HUES6 (cell line): ENCODE data around the gene TTC28.
"Not testable (repeated sequence)": the region's sequence is repeated elsewhere in the genome, so short reads cannot be mapped to it uniquely, and the experiment has no call there.

Experiments used
- H3K27ac ChIP-seq: 2 replicates; pipeline ENCODE4 v1.7.0; 2013; ENCODE audit warnings: low read depth, mild to moderate bottlenecking, low read length, inconsistent platforms
- H3K27me3 ChIP-seq: 2 replicates; pipeline ENCODE4 v1.6.1; 2013; ENCODE audit warnings: low read length; ENCODE audit not compliant: control insufficient read depth, insufficient read depth
- H3K36me3 ChIP-seq: 2 replicates; pipeline ENCODE4 v1.6.1; 2013; ENCODE audit warnings: low read length; ENCODE audit not compliant: control insufficient read depth, insufficient read depth
- H3K4me1 ChIP-seq: 2 replicates; pipeline ENCODE4 v1.6.1; 2013; ENCODE audit warnings: low read length; ENCODE audit not compliant: control insufficient read depth, insufficient read depth
- H3K4me3 ChIP-seq: 2 replicates; pipeline ENCODE4 v1.5.1; 2013; ENCODE audit warnings: low read depth, low read length
- H3K9ac ChIP-seq: one replicate; pipeline ENCODE4 v1.6.1; 2013; ENCODE audit warnings: mild to moderate bottlenecking, low read length
- H3K9me3 ChIP-seq: 2 replicates; pipeline ENCODE4 v1.6.1; 2013; ENCODE audit warnings: low read depth, low read length; ENCODE audit not compliant: control insufficient read depth, insufficient read depth

Gene TTC28

DNA sequence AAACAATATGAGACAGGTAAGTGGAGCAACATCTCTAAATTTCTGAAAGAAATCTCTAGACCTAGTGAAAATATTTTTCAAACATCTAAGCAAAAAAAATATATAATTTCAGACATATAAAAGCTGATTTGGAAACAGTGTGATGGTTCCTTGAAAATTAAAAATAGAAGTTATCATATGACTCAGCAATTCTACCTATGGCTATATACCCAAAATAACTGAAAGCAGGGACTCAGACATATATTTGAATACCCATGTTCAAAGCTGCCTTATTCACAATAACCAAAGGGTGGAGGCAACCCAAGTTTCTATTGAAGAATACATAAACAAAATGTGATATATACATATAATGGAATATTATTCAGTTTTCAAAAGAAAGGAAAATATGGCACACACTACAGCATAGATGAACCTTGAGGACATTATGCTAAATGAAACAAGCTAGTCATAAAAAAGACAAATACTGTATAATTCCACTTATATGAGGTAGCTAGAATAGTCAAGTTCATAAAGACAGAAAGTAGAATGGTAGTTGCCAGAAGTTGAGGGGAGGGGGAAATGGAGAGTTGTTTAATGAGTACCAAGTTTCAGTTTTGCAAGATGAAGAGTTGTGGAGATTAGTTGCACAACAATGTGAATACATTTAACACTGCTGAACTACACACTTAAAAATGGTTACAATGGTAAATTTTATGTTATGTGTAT is 300.4 kb downstream of the TTC28 start:
- H3K4me1 ChIP-seq, result peaks cover 9% of the 10 kb centered on the region; the same call in 1 of the 2 replicates
- no peak overlapping the region for H3K9ac ChIP-seq
- no peaks in the 10 kb centered on the region for H3K36me3 ChIP-seq
- no peaks in the 10 kb centered on the region for H3K9me3 ChIP-seq
- H3K4me3 ChIP-seq, result no peak overlapping the region
- H3K27me3 ChIP-seq, result no peaks in the 10 kb centered on the region
- no peak overlapping the region for H3K27ac ChIP-seq

DNA sequence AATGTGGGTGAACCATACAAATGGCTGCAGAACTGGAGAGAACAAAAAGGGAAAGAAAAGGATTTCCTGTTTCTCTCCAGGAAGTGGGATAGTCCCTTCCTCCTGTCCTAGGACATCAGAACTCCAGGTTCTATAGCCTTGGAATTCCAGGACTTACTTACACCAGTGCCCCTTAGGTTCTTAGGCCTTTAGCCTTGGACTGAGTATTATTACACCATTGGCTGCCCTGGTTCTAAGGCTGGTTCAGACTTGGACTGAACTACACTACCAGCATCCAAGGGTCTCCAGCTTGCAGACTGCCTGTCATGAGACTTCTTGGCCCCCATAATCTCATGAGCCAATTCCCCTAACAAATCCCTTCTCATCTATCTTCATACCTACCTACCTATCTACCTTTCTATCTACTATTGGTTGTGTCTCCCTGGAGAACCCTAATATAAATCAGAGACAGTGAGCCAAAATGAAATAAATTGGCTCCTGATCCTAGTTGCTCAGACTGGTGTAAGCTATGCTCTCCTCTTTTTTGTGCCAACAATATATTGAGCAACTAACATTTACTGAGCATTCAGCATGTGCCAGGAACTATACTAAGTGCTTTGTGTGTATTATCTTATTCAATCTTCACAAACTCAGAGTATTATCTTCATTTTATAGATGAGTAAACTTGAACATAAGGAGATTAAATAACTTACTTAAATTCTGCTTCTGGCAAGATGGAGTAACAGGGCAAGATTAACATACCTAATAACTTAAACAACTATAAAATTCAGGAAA is 303.7 kb downstream of the TTC28 start:
- Histone ChIP-seq H3K9ac (no peak overlapping the region), H3K27me3 (no peaks in the 10 kb centered on the region), H3K4me3 (no peak overlapping the region), H3K4me1 (0 out of 2 replicates have a peak, but pooled peaks cover 5% of the 10 kb centered on the region), H3K27ac (no peak overlapping the region), H3K9me3 (no peaks in the 10 kb centered on the region), H3K36me3 (no peaks in the 10 kb centered on the region)

DNA sequence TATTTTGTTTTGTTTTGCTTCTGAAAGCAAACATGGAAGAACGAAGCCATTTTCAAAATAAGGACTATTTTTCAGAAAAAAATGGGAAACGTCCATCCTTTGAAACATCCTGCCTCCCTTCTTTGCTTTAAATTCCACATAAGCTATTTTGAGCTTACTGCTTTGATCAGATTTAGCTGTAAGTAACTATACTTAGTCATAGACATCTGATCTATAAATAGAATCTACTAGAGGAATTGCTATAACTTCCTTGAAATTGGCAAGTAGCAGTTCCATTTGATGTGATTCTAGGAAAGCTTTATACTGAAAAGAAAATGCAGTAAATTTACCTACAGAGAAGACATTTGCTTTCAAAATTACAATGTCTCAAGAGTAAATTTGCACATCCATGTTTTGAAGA is 305.8 kb downstream of the TTC28 start:
- Histone ChIP-seq H3K27me3 (no peaks in the 10 kb centered on the region), H3K4me3 (no peak overlapping the region), H3K9ac (no peak overlapping the region)

DNA sequence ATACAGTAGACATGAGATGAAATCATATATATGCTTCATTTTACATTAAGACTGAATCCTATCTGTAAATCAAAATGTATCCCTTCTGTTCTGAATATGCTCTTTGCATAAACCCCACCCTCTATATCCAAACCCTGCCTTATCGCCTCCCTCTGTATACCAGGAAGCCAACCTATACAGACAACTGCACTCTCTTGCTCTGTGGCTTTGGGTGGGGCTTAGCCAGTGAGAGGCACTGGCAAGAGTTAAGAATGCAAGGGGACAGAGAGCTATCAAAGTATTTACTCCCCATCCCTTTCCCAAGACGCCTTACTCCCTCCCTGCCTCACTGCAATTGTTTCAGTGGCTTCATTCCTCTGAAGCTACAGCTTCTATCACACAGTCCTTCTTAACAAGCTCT is 309.8 kb downstream of the TTC28 start:
- Histone ChIP-seq H3K9ac (no peak overlapping the region), H3K27ac (no peak overlapping the region), H3K36me3 (no peaks in the 10 kb centered on the region), H3K4me1 (no peaks in the 10 kb centered on the region), H3K9me3 (no peaks in the 10 kb centered on the region; the same call in 1 of the 2 replicates), H3K4me3 (no peak overlapping the region), H3K27me3 (no peaks in the 10 kb centered on the region)

More for the DNA sequence above, 305.8 kb downstream of the TTC28 start:
- Histone ChIP-seq H3K27ac (no peak overlapping the region), H3K4me1 (no peaks in the 10 kb centered on the region), H3K9me3 (no peaks in the 10 kb centered on the region), H3K36me3 (no peaks in the 10 kb centered on the region)

DNA sequence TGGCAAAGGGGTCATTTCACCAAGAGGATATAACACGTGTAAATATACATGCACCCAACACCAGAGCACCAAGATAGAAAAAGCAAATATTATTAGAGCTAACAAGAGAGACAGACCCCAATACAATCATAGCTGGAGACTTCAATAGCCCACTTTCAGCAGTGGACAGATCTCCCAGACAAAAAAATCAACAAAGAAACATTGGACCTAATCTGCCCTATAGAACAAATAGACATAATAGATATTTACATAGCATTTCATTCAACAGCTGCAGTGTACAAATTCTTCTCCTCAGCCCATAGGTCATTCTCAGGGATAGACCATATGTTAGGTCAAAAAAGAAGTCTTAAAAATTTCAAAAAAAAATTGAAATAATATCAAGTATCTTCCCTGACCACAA is 312.8 kb downstream of the TTC28 start:
- H3K4me1 ChIP-seq, result no peaks in the 10 kb centered on the region
- H3K27ac ChIP-seq, result no peak overlapping the region
- no peak overlapping the region for H3K9ac ChIP-seq
- no peaks in the 10 kb centered on the region for H3K36me3 ChIP-seq
- H3K4me3 ChIP-seq, result no peak overlapping the region
- peaks cover 21% of the 10 kb centered on the region for H3K9me3 ChIP-seq
- no peaks in the 10 kb centered on the region for H3K27me3 ChIP-seq

DNA sequence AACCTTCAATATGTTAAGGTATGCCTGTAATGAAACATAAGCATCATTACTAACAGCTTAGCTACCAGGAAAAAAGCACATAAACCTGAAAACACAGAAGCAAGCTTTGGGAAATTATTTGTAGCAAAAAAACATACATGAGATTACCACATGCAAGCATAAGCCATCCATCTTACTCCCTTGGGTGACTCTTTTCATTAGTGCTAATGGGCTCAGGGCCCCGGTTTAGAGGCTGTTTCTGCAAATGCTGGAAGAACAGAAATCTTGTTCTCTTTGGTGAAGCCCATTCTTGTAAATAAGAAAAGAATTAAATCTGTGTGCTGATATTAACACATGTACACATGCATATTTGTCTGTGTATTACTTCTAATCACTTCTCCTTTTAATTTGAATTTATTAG is 314.3 kb downstream of the TTC28 start:
- Histone ChIP-seq H3K4me1 (no peaks in the 10 kb centered on the region), H3K9ac (no peak overlapping the region), H3K36me3 (no peaks in the 10 kb centered on the region), H3K27me3 (no peaks in the 10 kb centered on the region), H3K4me3 (no peak overlapping the region), H3K9me3 (peaks cover 24% of the 10 kb centered on the region), H3K27ac (no peak overlapping the region)

DNA sequence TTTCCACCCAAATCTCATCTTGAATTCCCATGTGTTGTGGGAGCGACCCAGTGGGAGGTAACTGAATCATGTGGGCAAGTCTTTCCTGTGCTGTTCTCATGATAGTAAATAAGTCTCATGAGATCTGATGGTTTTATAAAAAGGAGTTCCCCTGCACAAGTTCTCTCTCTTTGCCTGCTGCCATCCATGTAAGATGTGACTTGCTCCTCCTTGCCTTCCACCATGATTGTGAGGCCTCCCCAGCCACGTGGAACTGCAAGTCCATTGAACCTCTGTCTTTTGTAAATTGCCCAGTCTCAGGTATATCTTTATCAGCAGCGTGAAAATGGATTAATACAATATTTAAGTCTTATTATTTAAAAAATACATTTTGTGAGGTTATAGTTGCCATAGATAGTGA is 315.5 kb downstream of the TTC28 start:
- H3K4me3 ChIP-seq, H3K27ac ChIP-seq, H3K36me3 ChIP-seq, H3K9ac ChIP-seq, H3K4me1 ChIP-seq, H3K27me3 ChIP-seq: not testable (repeated sequence)
- H3K9me3 ChIP-seq, result peaks cover 24% of the 10 kb centered on the region

DNA sequence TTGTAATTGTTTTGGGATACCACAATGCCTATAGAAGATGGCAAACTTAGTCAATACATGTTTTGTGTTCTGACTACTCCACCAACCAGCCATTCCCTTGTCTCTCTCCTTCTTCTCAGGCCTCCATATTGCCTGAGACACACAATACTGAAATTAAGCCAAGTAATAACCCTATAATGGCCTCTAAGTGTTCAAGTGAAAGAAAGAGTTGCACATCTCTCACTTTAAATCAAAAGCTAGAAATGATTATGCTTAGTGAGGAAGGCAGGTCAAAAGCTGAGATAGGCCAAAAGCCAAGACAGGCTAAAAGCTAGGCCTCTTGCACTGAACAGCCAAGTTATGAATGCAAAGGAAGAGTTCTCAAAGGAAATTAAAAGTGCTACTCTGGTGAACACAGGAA is 318.7 kb downstream of the TTC28 start:
- no peaks in the 10 kb centered on the region for H3K36me3 ChIP-seq
- no peak overlapping the region for H3K27ac ChIP-seq
- no peak overlapping the region for H3K9ac ChIP-seq
- no peaks in the 10 kb centered on the region for H3K27me3 ChIP-seq
- H3K9me3 ChIP-seq, result peaks cover 24% of the 10 kb centered on the region
- peaks cover 8% of the 10 kb centered on the region; the same call in 1 of the 2 replicates for H3K4me1 ChIP-seq
- H3K4me3 ChIP-seq, result no peak overlapping the region

DNA sequence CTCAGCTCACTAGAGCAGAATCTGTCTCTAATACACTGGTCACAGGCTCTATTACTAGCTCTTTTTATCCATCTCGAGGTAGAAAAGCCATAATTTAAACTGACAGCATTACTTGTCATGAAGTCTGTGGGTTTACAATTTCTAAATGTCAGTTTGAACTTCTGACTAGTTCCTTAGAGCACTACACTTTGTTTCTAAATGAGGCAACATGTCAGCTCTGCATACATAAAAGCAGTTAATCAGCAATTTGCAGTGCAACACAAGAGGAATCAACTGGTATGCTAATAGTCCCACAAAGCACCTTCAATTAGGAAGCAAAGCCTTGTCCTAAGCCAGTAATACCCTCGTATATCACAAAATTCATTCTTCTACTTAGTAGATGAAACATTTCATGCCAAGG is 321.3 kb downstream of the TTC28 start:
- no peak overlapping the region for H3K27ac ChIP-seq
- peaks cover 8% of the 10 kb centered on the region; the same call in 1 of the 2 replicates for H3K4me1 ChIP-seq
- no peak overlapping the region for H3K4me3 ChIP-seq
- no peaks in the 10 kb centered on the region for H3K36me3 ChIP-seq
- no peaks in the 10 kb centered on the region for H3K27me3 ChIP-seq
- H3K9ac ChIP-seq, result no peak overlapping the region
- peaks cover 11% of the 10 kb centered on the region for H3K9me3 ChIP-seq

DNA sequence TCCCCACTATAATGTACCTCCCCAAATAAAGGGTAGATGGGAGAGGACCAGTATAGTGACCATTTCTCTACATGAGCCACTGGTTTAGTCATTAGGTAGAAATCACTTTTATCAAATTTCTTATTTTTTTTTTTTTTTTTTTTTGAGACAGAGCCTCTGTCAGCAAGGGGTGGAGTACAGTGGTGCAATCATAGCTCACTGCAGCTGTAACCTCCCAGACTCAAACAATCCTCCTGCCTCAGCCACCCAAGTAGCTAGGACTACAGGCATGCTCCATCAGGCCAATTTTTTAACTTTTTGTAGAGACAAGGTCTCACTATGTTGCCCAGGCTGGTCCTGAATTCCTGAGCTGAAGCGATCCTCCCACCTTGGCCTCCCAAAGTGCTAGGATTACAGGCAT is 322.4 kb downstream of the TTC28 start:
- Histone ChIP-seq H3K4me1 (peaks cover 8% of the 10 kb centered on the region; the same call in 1 of the 2 replicates), H3K4me3 (no peak overlapping the region), H3K9me3 (peaks cover 6% of the 10 kb centered on the region; the same call in 1 of the 2 replicates), H3K36me3 (no peaks in the 10 kb centered on the region), H3K27me3 (no peaks in the 10 kb centered on the region), H3K9ac (no peak overlapping the region), H3K27ac (no peak overlapping the region)

DNA sequence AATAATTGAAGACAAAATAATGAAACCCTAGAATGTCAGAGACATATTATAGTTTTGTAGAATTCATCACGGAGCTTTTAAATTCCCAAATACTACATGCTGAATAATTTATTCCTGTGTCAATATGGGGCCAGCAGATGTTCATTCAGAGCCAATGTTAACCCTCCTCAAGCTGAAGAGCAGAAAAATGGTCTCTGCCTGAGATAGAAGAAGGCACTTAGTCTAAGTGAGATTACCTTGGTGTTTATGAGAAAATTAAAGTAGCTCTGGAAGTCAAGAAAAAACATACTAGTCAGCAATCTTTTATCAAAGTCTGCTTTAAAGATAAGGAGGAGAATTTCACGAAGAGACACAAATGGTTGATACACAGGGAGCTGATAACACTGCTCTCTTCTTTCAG is 328.2 kb downstream of the TTC28 start:
- no peaks in the 10 kb centered on the region for H3K4me1 ChIP-seq
- no peak overlapping the region for H3K27ac ChIP-seq
- H3K36me3 ChIP-seq, result no peaks in the 10 kb centered on the region
- no peak overlapping the region for H3K9ac ChIP-seq
- H3K4me3 ChIP-seq, result no peak overlapping the region
- H3K27me3 ChIP-seq, result no peaks in the 10 kb centered on the region
- H3K9me3 ChIP-seq, result no peaks in the 10 kb centered on the region
